Suppressor macrophage treated with lipopolysaccharide for 1 hour (primary cell): ENCODE measurements around the gene SGTA.
"Not testable (repeated sequence)": the region's sequence is repeated elsewhere in the genome, so short reads cannot be mapped to it uniquely, and the experiment has no call there.

Source experiments
- DNase-seq, 3 donors: peaks; one replicate each; pipeline ENCODE4 v3.0.0-alpha.2; 2020 to 2022

SGTA gene

GRCh38 chr19:2782936-2783780, at the start of gene SGTA:
Gene SGTA, minus strand, starts transcription at chr19:2783273. Its CDS starts 14,205 bp downstream, at chr19:2769068.
- DNase-seq: peak; percentile 98 to 100 (median 100)

- DNase-seq: no peak
Measured at GRCh38 chr19:2827840-2828489, 44.9 kb upstream of the SGTA start.

- DNase-seq: no peak
Measured at GRCh38 chr19:2827022-2827421, 43.9 kb upstream of the SGTA start.

- DNase-seq: no peak
Measured at GRCh38 chr19:2824129-2824528, 41.1 kb upstream of the SGTA start.

GRCh38 chr19:2823646-2824045, 40.6 kb upstream of the SGTA start:
- no peak for DNase-seq

GRCh38 chr19:2822846-2823245, 39.8 kb upstream of the SGTA start:
- DNase-seq: no peak

- DNase-seq: peak in 1 of 3 donors; percentile 18
Measured at GRCh38 chr19:2820112-2820702, 37.1 kb upstream of the SGTA start.

GRCh38 chr19:2819540-2820111, 36.6 kb upstream of the SGTA start, which contains the start of gene ZNF554:
Gene ZNF554, plus strand, starts transcription at chr19:2819868. Its CDS starts 204 bp downstream, at chr19:2820072.
- peak; percentile 98 to 100 (median 99) for DNase-seq

- not testable (repeated sequence) for DNase-seq
Measured at GRCh38 chr19:2817237-2817829, 34.3 kb upstream of the SGTA start.

GRCh38 chr19:2816641-2817040, 33.6 kb upstream of the SGTA start:
- no peak for DNase-seq

GRCh38 chr19:2815923-2816322, 32.9 kb upstream of the SGTA start:
- no peak for DNase-seq

- no peak for DNase-seq
Measured at GRCh38 chr19:2815191-2815614, 32.1 kb upstream of the SGTA start.

- DNase-seq: no peak
Measured at GRCh38 chr19:2814426-2814825, 31.4 kb upstream of the SGTA start.

GRCh38 chr19:2813235-2814160, 30.4 kb upstream of the SGTA start:
- DNase-seq: no peak

GRCh38 chr19:2812414-2813234, 29.6 kb upstream of the SGTA start:
- no peak for DNase-seq

GRCh38 chr19:2811735-2812413, 28.8 kb upstream of the SGTA start:
- DNase-seq: no peak

- no peak for DNase-seq
Measured at GRCh38 chr19:2811221-2811722, 28.2 kb upstream of the SGTA start.

- DNase-seq: no peak
Measured at GRCh38 chr19:2810141-2811091, 27.3 kb upstream of the SGTA start.
